HEK293 (cell line): ENCODE data around the gene ZNHIT2.
A peak's percentile ranks its signal among the peaks of the same experiment; 100 is the strongest.

Experiments used
- CTCF ChIA-PET: fragments of 350-600 bp; formaldehyde crosslinking; extraction: SDS; loops from one replicate; lab custom pipeline; 2021; ENCODE audit warnings: antibody characterized with exemption; lab: Yijun Ruan, JAX
- POLR2A ChIA-PET: fragments of 300-600 bp; formaldehyde crosslinking; extraction: SDS; loops from one replicate; lab custom pipeline; 2020; ENCODE audit warnings: antibody characterized with exemption, inconsistent platforms; lab: Yijun Ruan, JAX
- H3K27ac ChIP-seq: fragments of 200-500 bp; sonication (Bioruptor generic); 2 replicates; pipeline ENCODE4 v1.5.1; 2014; ENCODE audit warnings: low read depth, low read length, control low read depth, inconsistent platforms; ENCODE audit errors: extremely low read depth
- H3K36me3 ChIP-seq, 2 experiments: fragments of 200-500 bp in 1 of 2; sonication (Bioruptor generic) in 1 of 2; 1 replicate in 1 of 2; 2 replicates in 1 of 2; pipeline ENCODE4 v1.5.1; 2014 to 2017; ENCODE audit warnings: inconsistent platforms in 2 of 2, low read length in 2 of 2; ENCODE audit not compliant: control insufficient read depth in 2 of 2, insufficient read depth in 1 of 2
- H3K4me1 ChIP-seq: fragments of 200-500 bp; sonication (Bioruptor generic); 2 replicates; pipeline ENCODE4 v1.5.1; 2014; ENCODE audit warnings: mild to moderate bottlenecking, low read length, inconsistent platforms; ENCODE audit not compliant: control insufficient read depth, insufficient read depth
- H3K4me3 ChIP-seq: 2 replicates; pipeline ENCODE4 v1.5.1; 2011; ENCODE audit warnings: low read depth, mild to moderate bottlenecking, control low read depth, low read length, moderate library complexity
- H3K9me3 ChIP-seq: fragments of 200-500 bp; sonication (Bioruptor generic); 2 replicates; pipeline ENCODE4 v1.5.1; 2014; ENCODE audit warnings: low read depth, low read length, inconsistent platforms; ENCODE audit not compliant: control insufficient read depth, insufficient read depth
- EGR2 ChIP-seq: fragments of 450-650 bp; formaldehyde crosslinking; IDR thresholded peaks from 2 replicates; pipeline ENCODE4 v1.5.1; 2016; ENCODE audit warnings: low read depth, missing biosample characterization, missing genetic modification characterization
- KLF10 ChIP-seq: fragments of 450-650 bp; IDR thresholded peaks from 2 replicates; pipeline ENCODE4 v1.5.1; 2018; ENCODE audit warnings: missing biosample characterization, mild to moderate bottlenecking, missing genetic modification characterization
- YY2 ChIP-seq: fragments of 450-650 bp; formaldehyde crosslinking; IDR thresholded peaks from 2 replicates; pipeline ENCODE4 v1.5.1; 2016; ENCODE audit warnings: missing biosample characterization, missing genetic modification characterization
- ZBTB1 ChIP-seq: fragments of 450-650 bp; formaldehyde crosslinking; IDR thresholded peaks from 2 replicates; pipeline ENCODE4 v1.5.1; 2016; ENCODE audit warnings: missing biosample characterization, missing genetic modification characterization
- ZNF155 ChIP-seq: fragments of 450-650 bp; formaldehyde crosslinking; IDR thresholded peaks from 2 replicates; pipeline ENCODE4 v1.5.1; 2016; ENCODE audit warnings: missing biosample characterization, missing genetic modification characterization
- ZNF214 ChIP-seq: fragments of 450-650 bp; formaldehyde crosslinking; IDR thresholded peaks from 2 replicates; pipeline ENCODE4 v1.5.1; 2017; ENCODE audit warnings: missing biosample characterization, mild to moderate bottlenecking, missing genetic modification characterization, borderline replicate concordance
- ZNF239 ChIP-seq: fragments of 450-650 bp; formaldehyde crosslinking; IDR thresholded peaks from 2 replicates; pipeline ENCODE4 v1.5.1; 2016; ENCODE audit warnings: missing biosample characterization, missing genetic modification characterization
- ZNF324 ChIP-seq: fragments of 450-650 bp; formaldehyde crosslinking; IDR thresholded peaks from 2 replicates; pipeline ENCODE4 v1.5.1; 2016; ENCODE audit warnings: missing biosample characterization, missing genetic modification characterization
- ZNF391 ChIP-seq: fragments of 450-650 bp; formaldehyde crosslinking; IDR thresholded peaks from 2 replicates; pipeline ENCODE4 v1.5.1; 2016; ENCODE audit warnings: low read depth, missing biosample characterization, missing genetic modification characterization, borderline replicate concordance
- ZNF510 ChIP-seq: fragments of 450-650 bp; formaldehyde crosslinking; IDR thresholded peaks from 2 replicates; pipeline ENCODE4 v1.5.1; 2018; ENCODE audit warnings: mild to moderate bottlenecking, missing genetic modification characterization, missing biosample characterization; ENCODE audit not compliant: insufficient replicate concordance
- ZNF514 ChIP-seq: fragments of 450-650 bp; formaldehyde crosslinking; IDR thresholded peaks from 2 replicates; pipeline ENCODE4 v1.5.1; 2016; ENCODE audit warnings: missing biosample characterization, missing genetic modification characterization
- ZNF544 ChIP-seq: fragments of 450-650 bp; formaldehyde crosslinking; IDR thresholded peaks from 2 replicates; pipeline ENCODE4 v1.5.0; 2017; ENCODE audit warnings: missing biosample characterization, missing genetic modification characterization
- ZNF548 ChIP-seq: fragments of 450-650 bp; formaldehyde crosslinking; IDR thresholded peaks from 2 replicates; pipeline ENCODE4 v1.5.1; 2016; ENCODE audit warnings: missing biosample characterization, missing genetic modification characterization
- ZNF596 ChIP-seq: fragments of 450-650 bp; IDR thresholded peaks from 2 replicates; pipeline ENCODE4 v1.5.0; 2018; ENCODE audit warnings: missing biosample characterization, mild to moderate bottlenecking, missing genetic modification characterization, moderate library complexity
- TF ChIP-seq, protein P1 (sequence below): fragments of 450-650 bp; formaldehyde crosslinking; IDR thresholded peaks from 2 replicates; pipeline ENCODE4; 2016; ENCODE audit warnings: missing biosample characterization, missing genetic modification characterization
- TF ChIP-seq, protein P2 (sequence below): fragments of 450-650 bp; formaldehyde crosslinking; optimal IDR thresholded peaks from 2 replicates; pipeline ENCODE3; 2016; ENCODE audit warnings: missing biosample characterization, mild to moderate bottlenecking, missing genetic modification characterization
- TF ChIP-seq, protein P3 (sequence below): fragments of 450-650 bp; formaldehyde crosslinking; IDR thresholded peaks from 2 replicates; pipeline ENCODE4 v1.5.1; 2016; ENCODE audit warnings: missing biosample characterization, missing genetic modification characterization
- TF ChIP-seq, protein P4 (sequence below): fragments of 450-650 bp; formaldehyde crosslinking; IDR thresholded peaks from 2 replicates; pipeline ENCODE4 v1.5.1; 2016; ENCODE audit warnings: missing biosample characterization, missing genetic modification characterization
- TF ChIP-seq, protein P5 (sequence below): fragments of 450-650 bp; formaldehyde crosslinking; IDR thresholded peaks from 2 replicates; pipeline ENCODE4 v1.5.1; 2016; ENCODE audit warnings: missing biosample characterization, missing genetic modification characterization
- TF ChIP-seq, protein P6 (sequence below): IDR thresholded peaks from 2 replicates; pipeline ENCODE4 v1.6.1; 2011; ENCODE audit warnings: mild to moderate bottlenecking, low read depth, low read length, borderline replicate concordance
- TF ChIP-seq, protein P7 (sequence below): fragments of 450-650 bp; formaldehyde crosslinking; IDR thresholded peaks from 2 replicates; pipeline ENCODE4 v1.5.1; 2016; ENCODE audit warnings: missing biosample characterization, missing genetic modification characterization

The ZNHIT2 gene

DNA sequence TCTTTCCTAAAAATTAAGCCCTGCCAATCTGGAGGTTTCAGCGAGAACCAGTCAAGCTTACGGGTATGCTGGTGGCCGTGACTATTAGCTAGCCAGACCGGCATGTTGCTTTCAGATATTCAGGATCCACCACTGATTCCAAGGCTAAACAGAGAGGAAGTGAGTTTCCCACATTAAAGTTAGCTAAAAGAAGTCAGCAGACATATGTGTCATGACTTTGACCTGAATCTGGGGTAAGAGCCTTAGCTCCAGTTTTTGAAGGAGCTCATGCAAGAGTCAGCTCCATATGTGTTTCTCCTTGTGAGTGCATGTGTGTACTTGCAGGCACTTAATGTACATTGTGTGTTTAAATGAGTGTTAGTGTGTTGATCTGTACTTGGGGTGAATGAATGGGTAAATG is 32.1 kb downstream of the ZNHIT2 start (continued):
- TF ChIP-seq, protein P1, sequence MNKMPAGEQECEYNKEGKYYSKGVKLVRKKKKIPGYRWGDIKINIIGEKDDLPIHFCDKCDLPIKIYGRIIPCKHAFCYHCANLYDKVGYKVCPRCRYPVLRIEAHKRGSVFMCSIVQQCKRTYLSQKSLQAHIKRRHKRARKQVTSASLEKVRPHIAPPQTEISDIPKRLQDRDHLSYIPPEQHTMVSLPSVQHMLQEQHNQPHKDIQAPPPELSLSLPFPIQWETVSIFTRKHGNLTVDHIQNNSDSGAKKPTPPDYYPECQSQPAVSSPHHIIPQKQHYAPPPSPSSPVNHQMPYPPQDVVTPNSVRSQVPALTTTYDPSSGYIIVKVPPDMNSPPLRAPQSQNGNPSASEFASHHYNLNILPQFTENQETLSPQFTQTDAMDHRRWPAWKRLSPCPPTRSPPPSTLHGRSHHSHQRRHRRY = no peak
- TF ChIP-seq YY2 = no peak
- TF ChIP-seq, protein P2, sequence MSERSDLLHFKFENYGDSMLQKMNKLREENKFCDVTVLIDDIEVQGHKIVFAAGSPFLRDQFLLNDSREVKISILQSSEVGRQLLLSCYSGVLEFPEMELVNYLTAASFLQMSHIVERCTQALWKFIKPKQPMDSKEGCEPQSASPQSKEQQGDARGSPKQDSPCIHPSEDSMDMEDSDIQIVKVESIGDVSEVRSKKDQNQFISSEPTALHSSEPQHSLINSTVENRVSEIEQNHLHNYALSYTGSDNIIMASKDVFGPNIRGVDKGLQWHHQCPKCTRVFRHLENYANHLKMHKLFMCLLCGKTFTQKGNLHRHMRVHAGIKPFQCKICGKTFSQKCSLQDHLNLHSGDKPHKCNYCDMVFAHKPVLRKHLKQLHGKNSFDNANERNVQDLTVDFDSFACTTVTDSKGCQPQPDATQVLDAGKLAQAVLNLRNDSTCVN (tag by site-specific recombination) = no peak

DNA sequence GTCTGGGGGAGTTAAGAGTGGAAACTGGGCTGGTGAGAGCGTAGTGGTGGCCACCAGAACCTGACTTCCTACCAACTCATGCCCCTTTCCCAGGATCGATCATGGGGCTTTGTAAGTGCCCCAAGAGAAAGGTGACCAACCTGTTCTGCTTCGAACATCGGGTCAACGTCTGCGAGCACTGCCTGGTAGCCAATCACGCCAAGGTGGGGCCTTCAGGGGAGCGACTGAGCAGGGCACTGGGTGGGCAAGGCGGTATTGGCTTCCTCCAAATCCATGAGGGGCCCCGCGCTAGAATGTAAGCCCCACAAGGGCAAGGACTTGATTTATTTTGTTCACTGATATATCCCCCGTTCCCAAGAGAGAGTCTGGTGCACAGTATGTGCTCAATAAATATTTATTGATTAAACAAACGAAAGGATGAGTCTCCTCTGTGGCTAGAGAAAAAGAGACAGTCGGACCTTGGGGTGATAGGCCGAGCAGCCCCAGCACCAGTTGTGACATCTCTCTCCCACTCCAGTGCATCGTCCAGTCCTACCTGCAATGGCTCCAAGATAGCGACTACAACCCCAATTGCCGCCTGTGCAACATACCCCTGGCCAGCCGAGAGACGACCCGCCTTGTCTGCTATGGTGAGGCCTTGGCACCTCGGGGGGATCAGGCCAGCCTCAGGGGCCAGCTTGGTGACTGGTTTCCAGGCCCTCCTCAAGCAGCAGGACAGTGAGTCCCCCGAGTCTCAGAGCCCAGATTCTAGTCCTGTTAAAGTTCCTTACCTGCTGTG is 32.7 kb downstream of the ZNHIT2 start:
- POLR2A ChIA-PET = interaction anchor here (0.6 to 1.3 kb wide), 5 partner anchors 9 to 234 kb away, joined by 3 to 5 read pairs (median 5); partner anchors contain the start of genes FAU, MRPL49 and VPS51
- no peaks in the 10 kb centered on the region for H3K9me3 ChIP-seq
- no peak for TF ChIP-seq ZNF155 (tag by site-specific recombination)
- TF ChIP-seq ZNF324 = no peak
- no peak for TF ChIP-seq ZNF214 (tag by site-specific recombination)
- TF ChIP-seq ZNF548 = no peak
- TF ChIP-seq, protein P3, sequence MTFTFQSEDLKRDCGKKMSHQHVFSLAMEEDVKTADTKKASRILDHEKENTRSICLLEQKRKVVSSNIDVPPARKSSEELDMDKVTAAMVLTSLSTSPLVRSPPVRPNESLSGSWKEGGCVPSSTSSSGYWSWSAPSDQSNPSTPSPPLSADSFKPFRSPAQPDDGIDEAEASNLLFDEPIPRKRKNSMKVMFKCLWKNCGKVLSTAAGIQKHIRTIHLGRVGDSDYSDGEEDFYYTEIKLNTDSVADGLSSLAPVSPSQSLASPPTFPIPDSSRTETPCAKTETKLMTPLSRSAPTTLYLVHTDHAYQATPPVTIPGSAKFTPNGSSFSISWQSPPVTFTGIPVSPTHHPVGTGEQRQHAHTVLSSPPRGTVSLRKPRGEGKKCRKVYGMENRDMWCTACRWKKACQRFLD (tag by site-specific recombination) = no peak
- no peak for TF ChIP-seq ZNF514 (tag by site-specific recombination)
- no peak for TF ChIP-seq ZNF510
- TF ChIP-seq EGR2 (tag by site-specific recombination) = no peak
- no peak for TF ChIP-seq ZNF239 (tag by site-specific recombination)
- TF ChIP-seq ZBTB1 = no peak
- no peak for TF ChIP-seq ZNF391 (tag by site-specific recombination)
- TF ChIP-seq ZNF596 (tag by site-specific recombination) = no peak
- no peak for TF ChIP-seq ZNF544 (tag by site-specific recombination)
- TF ChIP-seq, protein P4, sequence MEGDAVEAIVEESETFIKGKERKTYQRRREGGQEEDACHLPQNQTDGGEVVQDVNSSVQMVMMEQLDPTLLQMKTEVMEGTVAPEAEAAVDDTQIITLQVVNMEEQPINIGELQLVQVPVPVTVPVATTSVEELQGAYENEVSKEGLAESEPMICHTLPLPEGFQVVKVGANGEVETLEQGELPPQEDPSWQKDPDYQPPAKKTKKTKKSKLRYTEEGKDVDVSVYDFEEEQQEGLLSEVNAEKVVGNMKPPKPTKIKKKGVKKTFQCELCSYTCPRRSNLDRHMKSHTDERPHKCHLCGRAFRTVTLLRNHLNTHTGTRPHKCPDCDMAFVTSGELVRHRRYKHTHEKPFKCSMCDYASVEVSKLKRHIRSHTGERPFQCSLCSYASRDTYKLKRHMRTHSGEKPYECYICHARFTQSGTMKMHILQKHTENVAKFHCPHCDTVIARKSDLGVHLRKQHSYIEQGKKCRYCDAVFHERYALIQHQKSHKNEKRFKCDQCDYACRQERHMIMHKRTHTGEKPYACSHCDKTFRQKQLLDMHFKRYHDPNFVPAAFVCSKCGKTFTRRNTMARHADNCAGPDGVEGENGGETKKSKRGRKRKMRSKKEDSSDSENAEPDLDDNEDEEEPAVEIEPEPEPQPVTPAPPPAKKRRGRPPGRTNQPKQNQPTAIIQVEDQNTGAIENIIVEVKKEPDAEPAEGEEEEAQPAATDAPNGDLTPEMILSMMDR (tag by site-specific recombination) = no peak
- TF ChIP-seq, protein P5, sequence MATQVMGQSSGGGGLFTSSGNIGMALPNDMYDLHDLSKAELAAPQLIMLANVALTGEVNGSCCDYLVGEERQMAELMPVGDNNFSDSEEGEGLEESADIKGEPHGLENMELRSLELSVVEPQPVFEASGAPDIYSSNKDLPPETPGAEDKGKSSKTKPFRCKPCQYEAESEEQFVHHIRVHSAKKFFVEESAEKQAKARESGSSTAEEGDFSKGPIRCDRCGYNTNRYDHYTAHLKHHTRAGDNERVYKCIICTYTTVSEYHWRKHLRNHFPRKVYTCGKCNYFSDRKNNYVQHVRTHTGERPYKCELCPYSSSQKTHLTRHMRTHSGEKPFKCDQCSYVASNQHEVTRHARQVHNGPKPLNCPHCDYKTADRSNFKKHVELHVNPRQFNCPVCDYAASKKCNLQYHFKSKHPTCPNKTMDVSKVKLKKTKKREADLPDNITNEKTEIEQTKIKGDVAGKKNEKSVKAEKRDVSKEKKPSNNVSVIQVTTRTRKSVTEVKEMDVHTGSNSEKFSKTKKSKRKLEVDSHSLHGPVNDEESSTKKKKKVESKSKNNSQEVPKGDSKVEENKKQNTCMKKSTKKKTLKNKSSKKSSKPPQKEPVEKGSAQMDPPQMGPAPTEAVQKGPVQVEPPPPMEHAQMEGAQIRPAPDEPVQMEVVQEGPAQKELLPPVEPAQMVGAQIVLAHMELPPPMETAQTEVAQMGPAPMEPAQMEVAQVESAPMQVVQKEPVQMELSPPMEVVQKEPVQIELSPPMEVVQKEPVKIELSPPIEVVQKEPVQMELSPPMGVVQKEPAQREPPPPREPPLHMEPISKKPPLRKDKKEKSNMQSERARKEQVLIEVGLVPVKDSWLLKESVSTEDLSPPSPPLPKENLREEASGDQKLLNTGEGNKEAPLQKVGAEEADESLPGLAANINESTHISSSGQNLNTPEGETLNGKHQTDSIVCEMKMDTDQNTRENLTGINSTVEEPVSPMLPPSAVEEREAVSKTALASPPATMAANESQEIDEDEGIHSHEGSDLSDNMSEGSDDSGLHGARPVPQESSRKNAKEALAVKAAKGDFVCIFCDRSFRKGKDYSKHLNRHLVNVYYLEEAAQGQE (tag by site-specific recombination) = no peak
- TF ChIP-seq, protein P6, sequence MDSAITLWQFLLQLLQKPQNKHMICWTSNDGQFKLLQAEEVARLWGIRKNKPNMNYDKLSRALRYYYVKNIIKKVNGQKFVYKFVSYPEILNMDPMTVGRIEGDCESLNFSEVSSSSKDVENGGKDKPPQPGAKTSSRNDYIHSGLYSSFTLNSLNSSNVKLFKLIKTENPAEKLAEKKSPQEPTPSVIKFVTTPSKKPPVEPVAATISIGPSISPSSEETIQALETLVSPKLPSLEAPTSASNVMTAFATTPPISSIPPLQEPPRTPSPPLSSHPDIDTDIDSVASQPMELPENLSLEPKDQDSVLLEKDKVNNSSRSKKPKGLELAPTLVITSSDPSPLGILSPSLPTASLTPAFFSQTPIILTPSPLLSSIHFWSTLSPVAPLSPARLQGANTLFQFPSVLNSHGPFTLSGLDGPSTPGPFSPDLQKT = no peak
- TF ChIP-seq, protein P7, sequence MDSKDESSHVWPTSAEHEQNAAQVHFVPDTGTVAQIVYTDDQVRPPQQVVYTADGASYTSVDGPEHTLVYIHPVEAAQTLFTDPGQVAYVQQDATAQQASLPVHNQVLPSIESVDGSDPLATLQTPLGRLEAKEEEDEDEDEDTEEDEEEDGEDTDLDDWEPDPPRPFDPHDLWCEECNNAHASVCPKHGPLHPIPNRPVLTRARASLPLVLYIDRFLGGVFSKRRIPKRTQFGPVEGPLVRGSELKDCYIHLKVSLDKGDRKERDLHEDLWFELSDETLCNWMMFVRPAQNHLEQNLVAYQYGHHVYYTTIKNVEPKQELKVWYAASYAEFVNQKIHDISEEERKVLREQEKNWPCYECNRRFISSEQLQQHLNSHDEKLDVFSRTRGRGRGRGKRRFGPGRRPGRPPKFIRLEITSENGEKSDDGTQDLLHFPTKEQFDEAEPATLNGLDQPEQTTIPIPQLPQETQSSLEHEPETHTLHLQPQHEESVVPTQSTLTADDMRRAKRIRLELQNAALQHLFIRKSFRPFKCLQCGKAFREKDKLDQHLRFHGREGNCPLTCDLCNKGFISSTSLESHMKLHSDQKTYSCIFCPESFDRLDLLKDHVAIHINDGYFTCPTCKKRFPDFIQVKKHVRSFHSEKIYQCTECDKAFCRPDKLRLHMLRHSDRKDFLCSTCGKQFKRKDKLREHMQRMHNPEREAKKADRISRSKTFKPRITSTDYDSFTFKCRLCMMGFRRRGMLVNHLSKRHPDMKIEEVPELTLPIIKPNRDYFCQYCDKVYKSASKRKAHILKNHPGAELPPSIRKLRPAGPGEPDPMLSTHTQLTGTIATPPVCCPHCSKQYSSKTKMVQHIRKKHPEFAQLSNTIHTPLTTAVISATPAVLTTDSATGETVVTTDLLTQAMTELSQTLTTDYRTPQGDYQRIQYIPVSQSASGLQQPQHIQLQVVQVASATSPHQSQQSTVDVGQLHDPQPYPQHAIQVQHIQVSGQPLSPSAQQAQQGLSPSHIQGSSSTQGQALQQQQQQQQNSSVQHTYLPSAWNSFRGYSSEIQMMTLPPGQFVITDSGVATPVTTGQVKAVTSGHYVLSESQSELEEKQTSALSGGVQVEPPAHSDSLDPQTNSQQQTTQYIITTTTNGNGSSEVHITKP (tag by site-specific recombination) = no peak
- no peak for TF ChIP-seq KLF10
- TF ChIP-seq, all 188 proteins: peak for 0
- CTCF ChIA-PET = no interaction called here
- peak overlapping the region; percentile 92 for H3K4me3 ChIP-seq
- H3K27ac ChIP-seq = peak overlapping the region; percentile 27; the same call in 1 of the 2 replicates
- peaks cover 3% of the 10 kb centered on the region; the same call in 1 of the 2 replicates for H3K4me1 ChIP-seq
- H3K36me3 ChIP-seq = peaks cover 5 to 79% of the 10 kb centered on the region in 2 experiments; a peak in 2 of 3 replicates
